Thoracic aorta (tissue), 2 donors: ENCODE data around the gene LYST. TPM values are rescaled to one million over a fixed set of nuclear protein-coding genes. Genes with fewer than 3 reads are reported as not detected.
"Not testable (repeated sequence)": the region's sequence is repeated elsewhere in the genome, so short reads cannot be mapped to it uniquely, and the experiment has no call there.

Source experiments
- ATAC-seq: fragments of 150-250 bp; one replicate; pipeline ENCODE4 v1.8.0; 2017; ENCODE audit warnings: low read depth; ENCODE audit not compliant: insufficient number of reproducible peaks, low FRiP score
- DNase-seq: peaks from one replicate; pipeline ENCODE4 v3.0.0-alpha.2; 2020; ENCODE audit warnings: low spot score
- H3K27ac ChIP-seq, 2 donors: fragments of 200-600 bp; sonication (generic); 1 replicate in 1 of 2; 2 replicates in 1 of 2; pipeline ENCODE4 v1.5.1; 2016; ENCODE audit warnings: mild to moderate bottlenecking in 2 of 2, moderate library complexity in 2 of 2
- H3K27me3 ChIP-seq: fragments of 200-600 bp; sonication (generic); replicated peaks from 2 replicates; pipeline ENCODE4 v1.6.0; 2016; ENCODE audit warnings: mild to moderate bottlenecking; ENCODE audit not compliant: insufficient read depth
- H3K36me3 ChIP-seq: fragments of 200-600 bp; sonication (generic); one replicate; pipeline ENCODE4 v1.5.1; 2016
- H3K4me1 ChIP-seq, 2 donors: fragments of 200-600 bp; sonication (generic); 1 replicate in 1 of 2; 2 replicates in 1 of 2; pipeline versions ENCODE4 v1.5.1 to v1.6.0; 2016; ENCODE audit warnings: low read depth in 2 of 2, mild to moderate bottlenecking in 1 of 2; ENCODE audit not compliant: control insufficient read depth in 1 of 2
- H3K4me3 ChIP-seq: fragments of 200-600 bp; sonication (generic); 2 replicates; pipeline ENCODE4 v1.5.1; 2016; ENCODE audit warnings: mild to moderate bottlenecking
- H3K9me3 ChIP-seq: fragments of 200-600 bp; sonication (generic); 2 replicates; pipeline ENCODE4 v1.5.1; 2016
- total RNA-seq, 2 donors: library from RNA; depleted of rRNA; stranded (reverse); fragments of >200 nt; gene quantifications; one replicate each; pipeline versions ENCODE4 v1.1.0 to v1.2.3, GENCODE V29; 2016
- TF ChIP-seq, protein P1 (sequence below): fragments of 200-600 bp; sonication (generic); IDR thresholded peaks from one replicate; pipeline ENCODE4 v1.5.1; 2019; ENCODE audit warnings: antibody characterized with exemption

The LYST gene
- total RNA-seq, 2 donors from 2014 or later = 32.5 to 32.8 TPM

DNA sequence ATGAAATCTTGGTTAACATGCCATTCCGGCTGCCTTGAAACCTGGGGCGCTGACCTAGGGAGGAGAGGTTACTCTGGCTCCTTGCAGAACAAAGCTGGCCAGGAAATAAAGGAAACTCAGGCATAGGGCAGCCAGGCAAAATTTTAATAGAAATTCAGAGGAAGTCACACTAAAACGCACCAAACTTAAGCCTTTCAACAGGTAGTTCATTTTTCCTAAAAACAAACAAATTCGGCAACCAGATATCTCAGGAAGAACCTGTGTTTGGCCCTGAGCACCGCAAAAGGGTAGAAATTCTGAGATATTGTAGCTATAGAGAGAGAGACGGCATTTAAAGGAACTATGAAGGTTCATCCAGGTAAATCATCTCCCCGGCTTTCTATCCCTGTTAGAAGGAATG, 13.1 kb downstream of the LYST start:
- H3K36me3 ChIP-seq = no peaks in the 10 kb centered on the region
- H3K9me3 ChIP-seq = no peaks in the 10 kb centered on the region
- H3K4me3 ChIP-seq = no peak overlapping the region
- TF ChIP-seq, protein P1, sequence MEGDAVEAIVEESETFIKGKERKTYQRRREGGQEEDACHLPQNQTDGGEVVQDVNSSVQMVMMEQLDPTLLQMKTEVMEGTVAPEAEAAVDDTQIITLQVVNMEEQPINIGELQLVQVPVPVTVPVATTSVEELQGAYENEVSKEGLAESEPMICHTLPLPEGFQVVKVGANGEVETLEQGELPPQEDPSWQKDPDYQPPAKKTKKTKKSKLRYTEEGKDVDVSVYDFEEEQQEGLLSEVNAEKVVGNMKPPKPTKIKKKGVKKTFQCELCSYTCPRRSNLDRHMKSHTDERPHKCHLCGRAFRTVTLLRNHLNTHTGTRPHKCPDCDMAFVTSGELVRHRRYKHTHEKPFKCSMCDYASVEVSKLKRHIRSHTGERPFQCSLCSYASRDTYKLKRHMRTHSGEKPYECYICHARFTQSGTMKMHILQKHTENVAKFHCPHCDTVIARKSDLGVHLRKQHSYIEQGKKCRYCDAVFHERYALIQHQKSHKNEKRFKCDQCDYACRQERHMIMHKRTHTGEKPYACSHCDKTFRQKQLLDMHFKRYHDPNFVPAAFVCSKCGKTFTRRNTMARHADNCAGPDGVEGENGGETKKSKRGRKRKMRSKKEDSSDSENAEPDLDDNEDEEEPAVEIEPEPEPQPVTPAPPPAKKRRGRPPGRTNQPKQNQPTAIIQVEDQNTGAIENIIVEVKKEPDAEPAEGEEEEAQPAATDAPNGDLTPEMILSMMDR = no peak
- H3K4me1 ChIP-seq = peaks cover 10 to 18% of the 10 kb centered on the region in 2 donors
- no peaks in the 10 kb centered on the region for H3K27me3 ChIP-seq
- DNase-seq (no peak), ATAC-seq (no peak)
- H3K27ac ChIP-seq = no peak overlapping the region

DNA sequence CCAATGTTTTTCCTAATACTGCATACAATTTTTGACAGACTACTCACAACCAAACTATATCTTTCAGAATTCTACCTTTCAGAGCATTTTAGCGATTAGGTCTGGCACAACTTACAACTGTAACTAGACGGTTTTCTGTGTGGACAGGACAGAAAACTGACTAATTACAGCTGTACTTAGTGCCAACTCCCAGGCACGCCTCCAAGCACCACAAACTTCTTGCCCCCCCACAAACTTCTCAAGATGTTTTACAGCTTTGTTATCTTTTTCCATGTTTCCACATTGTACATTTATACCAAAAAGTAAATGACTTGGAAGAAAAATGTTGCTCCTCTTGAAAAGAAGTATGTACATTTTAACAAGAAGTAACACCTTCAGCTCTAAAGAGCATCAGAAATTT, 13.8 kb downstream of the LYST start:
- no peaks in the 10 kb centered on the region for H3K9me3 ChIP-seq
- no peak overlapping the region for H3K27ac ChIP-seq
- no peaks in the 10 kb centered on the region for H3K27me3 ChIP-seq
- no peak overlapping the region for H3K4me3 ChIP-seq
- peaks cover 10 to 16% of the 10 kb centered on the region in 2 donors for H3K4me1 ChIP-seq
- H3K36me3 ChIP-seq = no peaks in the 10 kb centered on the region
- TF ChIP-seq, protein P1 = no peak
- DNase-seq (no peak), ATAC-seq (no peak)

DNA sequence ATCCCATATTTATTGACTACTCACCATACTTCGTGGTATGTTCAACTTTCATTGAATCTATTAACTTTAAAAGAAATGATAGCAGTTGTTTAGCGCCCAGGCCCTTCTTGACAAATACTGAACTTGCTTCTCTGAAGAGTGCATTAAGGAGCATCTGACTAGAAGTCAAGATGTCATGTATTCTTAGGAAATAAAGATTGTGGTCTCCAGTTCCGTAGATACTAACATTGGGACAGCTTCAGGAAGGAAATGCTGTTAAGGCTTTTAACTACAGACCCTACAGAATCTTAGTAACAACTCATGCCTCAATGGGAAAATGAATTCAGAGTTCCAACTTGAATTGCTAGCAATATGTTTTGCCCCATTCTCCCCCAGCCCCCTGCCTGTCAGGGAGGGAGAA, 14.8 kb downstream of the LYST start:
- TF ChIP-seq, protein P1 = no peak
- H3K4me1 ChIP-seq = peaks cover 10 to 16% of the 10 kb centered on the region in 2 donors
- no peak overlapping the region for H3K4me3 ChIP-seq
- no peaks in the 10 kb centered on the region for H3K36me3 ChIP-seq
- H3K27ac ChIP-seq = no peak overlapping the region
- no peak for DNase-seq
- H3K27me3 ChIP-seq = no peaks in the 10 kb centered on the region
- no peak for ATAC-seq
- no peaks in the 10 kb centered on the region for H3K9me3 ChIP-seq

DNA sequence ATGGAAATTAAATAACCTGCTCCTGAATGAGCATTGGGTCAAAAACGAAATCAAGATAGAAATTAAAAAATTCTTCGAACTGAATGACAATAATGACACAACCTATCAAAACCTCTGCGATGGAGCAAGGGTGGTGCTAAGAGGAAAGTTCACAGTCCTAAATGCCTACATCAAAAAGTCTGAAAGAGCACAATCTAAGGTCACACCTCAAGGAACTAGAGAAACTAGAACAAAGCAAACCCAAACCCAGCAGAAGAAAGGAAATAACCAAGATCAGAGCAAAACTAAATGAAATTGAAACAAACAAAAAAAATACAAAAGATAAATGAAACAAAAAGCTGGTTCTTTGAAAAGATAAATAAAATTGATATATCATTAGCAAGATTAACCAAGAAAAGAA, 18.5 kb downstream of the LYST start:
- H3K9me3 ChIP-seq, H3K27me3 ChIP-seq, H3K4me3 ChIP-seq, ATAC-seq, DNase-seq, H3K36me3 ChIP-seq, H3K27ac ChIP-seq: not testable (repeated sequence)
- peaks cover 13 to 23% of the 10 kb centered on the region in 2 donors for H3K4me1 ChIP-seq

DNA sequence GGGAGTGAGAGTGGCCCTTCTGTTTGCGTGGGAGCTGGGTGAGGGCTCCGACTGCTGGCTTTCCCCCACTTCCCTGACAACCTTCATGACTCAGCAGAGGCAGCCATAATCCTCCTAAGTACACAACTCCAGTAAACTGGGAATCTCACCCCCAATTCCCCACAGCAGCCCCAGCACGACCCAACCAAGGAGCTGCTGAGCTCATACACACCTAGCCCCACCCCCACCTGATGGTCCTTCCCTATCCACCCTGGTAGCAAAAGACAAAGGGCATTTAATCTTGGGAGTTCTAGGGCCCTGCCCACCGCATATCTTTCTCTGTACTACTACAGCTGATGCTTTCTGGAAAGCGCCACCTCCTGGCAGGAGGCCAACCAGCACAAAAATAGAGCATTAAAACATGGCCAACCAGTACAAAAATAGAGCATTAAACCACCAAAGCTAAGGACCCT, 21.0 kb downstream of the LYST start:
- Histone ChIP-seq H3K4me1 (peaks cover 7 to 12% of the 10 kb centered on the region in 2 donors), H3K4me3 (peak overlapping the region; percentile 22)
- not testable (repeated sequence) for H3K36me3 ChIP-seq, ATAC-seq, H3K9me3 ChIP-seq, H3K27me3 ChIP-seq, H3K27ac ChIP-seq, DNase-seq

DNA sequence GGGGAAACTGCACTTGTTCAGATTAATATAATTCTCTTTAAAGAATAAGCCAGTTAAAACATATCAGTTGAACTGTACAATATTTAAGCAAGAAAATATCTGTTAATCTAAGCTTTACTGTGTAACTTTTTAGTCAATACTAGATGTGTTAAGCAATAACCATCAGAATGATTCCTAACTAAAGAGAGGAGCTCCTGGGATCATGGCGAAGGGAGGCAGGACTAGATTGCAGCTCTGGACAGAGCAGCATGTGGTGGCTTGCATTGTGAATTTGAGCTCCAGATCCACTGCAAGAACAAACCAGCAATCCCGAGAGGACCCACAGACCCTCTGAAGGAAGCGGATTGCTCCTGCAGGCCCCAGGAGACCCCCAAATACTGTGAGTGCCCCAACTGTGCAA, 21.9 kb downstream of the LYST start:
- Histone ChIP-seq H3K4me1 (peaks cover 7 to 12% of the 10 kb centered on the region in 2 donors), H3K36me3 (no peaks in the 10 kb centered on the region), H3K4me3 (no peak overlapping the region), H3K27me3 (no peaks in the 10 kb centered on the region), H3K27ac (no peak overlapping the region), H3K9me3 (no peaks in the 10 kb centered on the region)
- ATAC-seq (no peak), DNase-seq (no peak)
- TF ChIP-seq, protein P1 = no peak
